Karpas-422 (cell line): ENCODE measurements around the gene HSPB3. TPM values are rescaled to one million over a fixed set of nuclear protein-coding genes. Genes with fewer than 3 reads are reported as not detected.

Experiments
- DNase-seq: peaks from one replicate; pipeline ENCODE4 v3.0.0-alpha.2; 2015
- H2AFZ ChIP-seq: fragments of 200-600 bp; sonication (generic); 2 replicates; pipeline ENCODE4 v1.6.1; 2014; ENCODE audit warnings: antibody characterized with exemption, low read length, mixed read lengths
- H3K27ac ChIP-seq: fragments of 200-600 bp; sonication (generic); 2 replicates; pipeline ENCODE4 v1.5.1; 2014; ENCODE audit warnings: mild to moderate bottlenecking, low read length, moderate library complexity
- H3K27me3 ChIP-seq: fragments of 200-600 bp; sonication (generic); 2 replicates; pipeline ENCODE4 v1.6.1; 2014; ENCODE audit warnings: low read length, mixed read lengths
- H3K36me3 ChIP-seq: fragments of 200-600 bp; sonication (generic); 2 replicates; pipeline ENCODE4 v1.6.1; 2014; ENCODE audit warnings: low read length, mixed read lengths; ENCODE audit not compliant: insufficient read depth
- H3K4me1 ChIP-seq: fragments of 200-600 bp; sonication (generic); 2 replicates; pipeline ENCODE4 v1.6.1; 2014; ENCODE audit warnings: mild to moderate bottlenecking, low read length, mixed read lengths
- H3K4me2 ChIP-seq: fragments of 200-600 bp; sonication (generic); 2 replicates; pipeline ENCODE4 v1.6.1; 2014; ENCODE audit warnings: low read length, low read depth, mild to moderate bottlenecking; ENCODE audit not compliant: poor library complexity, severe bottlenecking
- H3K4me3 ChIP-seq: fragments of 200-600 bp; sonication (generic); 2 replicates; pipeline ENCODE4 v1.5.1; 2014; ENCODE audit warnings: mild to moderate bottlenecking, antibody characterized with exemption, low read length, mixed read lengths
- H3K79me2 ChIP-seq: fragments of 200-600 bp; sonication (generic); 2 replicates; pipeline ENCODE4 v1.6.1; 2014; ENCODE audit warnings: mild to moderate bottlenecking, low read length, mixed read lengths
- H3K9ac ChIP-seq: fragments of 200-600 bp; sonication (generic); 2 replicates; pipeline ENCODE4 v1.6.0; 2014; ENCODE audit warnings: low read length
- H3K9me2 ChIP-seq: fragments of 200-600 bp; sonication (generic), shearing (Covaris generic); replicated peaks from 2 replicates; pipeline ENCODE4 v1.6.0; 2014; ENCODE audit warnings: mild to moderate bottlenecking, low read length, moderate library complexity; ENCODE audit not compliant: insufficient read depth
- H3K9me3 ChIP-seq: fragments of 300-700, 200-600 bp; sonication (generic); 2 replicates; pipeline ENCODE4 v1.6.1; 2014; ENCODE audit warnings: low read length, mixed read lengths
- H4K20me1 ChIP-seq: fragments of 200-600 bp; sonication (generic); 2 replicates; pipeline ENCODE4 v1.6.1; 2014; ENCODE audit warnings: mild to moderate bottlenecking, antibody characterized with exemption, low read length, low read depth; ENCODE audit not compliant: insufficient read depth
- total RNA-seq: library from RNA; depleted of rRNA; stranded (reverse); fragments of >200 nt; shearing (Covaris generic); gene quantifications from 2 replicates; pipeline ENCODE4 v1.2.3, GENCODE V29; 2014; ENCODE audit warnings: low replicate concordance

The HSPB3 gene
- total RNA-seq, 1 experiment from 2014 or later, result not detected

DNA sequence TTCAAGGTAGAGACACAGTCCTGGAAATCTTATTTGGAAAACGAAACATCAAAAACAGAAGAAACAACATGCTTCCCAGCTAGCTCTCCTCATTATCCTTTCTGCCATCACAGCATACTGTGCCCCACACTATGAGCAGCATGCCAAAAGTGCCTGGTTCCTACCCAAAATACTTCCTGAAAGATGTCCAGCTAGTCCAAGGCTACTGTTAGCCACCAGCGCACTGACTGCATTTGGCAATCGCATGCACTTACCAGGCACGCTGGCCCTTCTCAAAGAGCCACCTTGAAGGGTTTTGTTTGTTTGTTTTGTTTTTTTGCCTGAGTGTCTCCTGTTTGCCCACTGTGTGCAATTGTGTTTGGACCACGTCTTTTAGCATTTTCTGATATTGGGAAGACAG is 6.8 kb downstream of the HSPB3 start:
- H4K20me1 ChIP-seq, result no peaks in the 10 kb centered on the region
- no peaks in the 10 kb centered on the region for H3K9me3 ChIP-seq
- H3K36me3 ChIP-seq, result no peaks in the 10 kb centered on the region
- no peak overlapping the region for H3K27ac ChIP-seq
- H3K4me2 ChIP-seq, result no peak overlapping the region
- no peaks in the 10 kb centered on the region for H3K4me1 ChIP-seq
- no peak overlapping the region for H2AFZ ChIP-seq
- H3K9me2 ChIP-seq, result no peaks in the 10 kb centered on the region
- no peaks in the 10 kb centered on the region for H3K27me3 ChIP-seq
- H3K79me2 ChIP-seq, result no peaks in the 10 kb centered on the region
- no peak for DNase-seq
- no peak overlapping the region for H3K9ac ChIP-seq
- no peak overlapping the region for H3K4me3 ChIP-seq

DNA sequence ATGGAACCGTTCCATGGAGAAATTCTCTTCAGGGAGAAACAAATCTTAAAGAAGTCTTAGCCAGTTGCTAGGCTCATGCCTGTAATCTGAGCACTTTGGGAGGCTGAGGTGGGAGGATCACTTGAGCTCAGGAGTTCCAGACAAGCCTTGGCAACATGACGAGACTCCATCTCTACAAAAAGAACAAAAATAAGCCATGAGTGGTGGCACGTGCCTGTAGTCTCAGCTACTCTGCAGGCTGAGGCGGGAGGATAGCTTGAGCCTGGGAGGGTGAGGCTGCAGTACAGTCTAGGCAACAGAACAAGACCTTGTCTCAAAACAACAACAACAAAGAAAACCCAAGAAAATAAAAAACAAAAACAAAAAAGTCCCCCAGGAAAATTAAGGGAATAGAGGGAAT is 8.2 kb downstream of the HSPB3 start:
- no peaks in the 10 kb centered on the region for H3K9me3 ChIP-seq
- no peak for DNase-seq
- no peak overlapping the region for H2AFZ ChIP-seq

DNA sequence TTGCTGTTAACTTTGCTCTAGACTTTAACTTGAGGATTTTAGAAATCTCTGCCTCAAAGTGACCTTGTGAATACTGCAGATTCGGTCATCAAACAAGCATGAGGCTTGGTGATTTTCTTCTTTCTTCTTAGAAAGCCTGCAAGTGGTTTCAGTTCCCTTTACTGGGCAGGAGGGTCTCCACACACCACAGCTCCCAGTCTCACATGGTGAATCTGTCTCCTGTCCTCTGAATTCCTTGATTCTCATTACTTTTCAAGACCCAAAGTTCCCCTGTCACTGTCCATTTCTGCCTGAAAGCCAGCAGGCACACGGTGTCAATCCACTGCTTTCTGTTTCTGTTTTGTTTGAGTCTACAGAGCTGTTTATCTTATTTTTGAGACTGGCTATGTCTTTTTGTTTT is 14.1 kb downstream of the HSPB3 start:
- no peaks in the 10 kb centered on the region for H3K4me1 ChIP-seq
- H4K20me1 ChIP-seq, result no peaks in the 10 kb centered on the region
- no peak for DNase-seq
- no peak overlapping the region for H3K27ac ChIP-seq
- no peaks in the 10 kb centered on the region for H3K36me3 ChIP-seq
- H3K4me3 ChIP-seq, result no peak overlapping the region
- no peak overlapping the region for H2AFZ ChIP-seq
- no peaks in the 10 kb centered on the region for H3K27me3 ChIP-seq
- no peaks in the 10 kb centered on the region for H3K9me2 ChIP-seq
- H3K9me3 ChIP-seq, result no peaks in the 10 kb centered on the region
- H3K4me2 ChIP-seq, result no peak overlapping the region
- no peaks in the 10 kb centered on the region for H3K79me2 ChIP-seq
- no peak overlapping the region for H3K9ac ChIP-seq

More for the DNA sequence above, 8.2 kb downstream of the HSPB3 start:
- no peaks in the 10 kb centered on the region for H3K79me2 ChIP-seq
- no peaks in the 10 kb centered on the region for H3K4me1 ChIP-seq
- H4K20me1 ChIP-seq, result no peaks in the 10 kb centered on the region
- no peaks in the 10 kb centered on the region for H3K36me3 ChIP-seq
- H3K4me3 ChIP-seq, result no peak overlapping the region
- H3K27ac ChIP-seq, result no peak overlapping the region
- no peaks in the 10 kb centered on the region for H3K9me2 ChIP-seq
- H3K9ac ChIP-seq, result no peak overlapping the region
- H3K4me2 ChIP-seq, result no peak overlapping the region
- no peaks in the 10 kb centered on the region for H3K27me3 ChIP-seq

DNA sequence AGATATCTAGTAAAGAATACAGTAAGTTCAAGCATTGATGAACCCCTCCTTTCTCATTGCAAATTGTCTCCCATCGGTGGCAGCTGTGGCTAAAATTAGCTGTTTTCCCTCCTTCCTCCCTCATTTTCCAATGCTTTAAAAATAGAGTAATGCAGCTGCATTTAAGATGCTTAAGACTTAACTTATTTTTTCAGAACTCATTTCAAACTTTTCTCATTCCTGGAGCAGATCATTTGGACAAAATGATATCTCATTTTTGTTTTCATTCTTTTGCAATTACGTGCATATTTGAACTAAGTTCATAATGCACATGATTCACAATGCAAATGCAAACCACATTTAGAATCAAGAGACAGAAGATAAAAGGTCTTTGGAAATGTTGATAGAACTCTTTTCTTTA is 14.6 kb downstream of the HSPB3 start:
- Histone ChIP-seq H3K9ac (no peak overlapping the region), H3K27me3 (no peaks in the 10 kb centered on the region), H3K36me3 (no peaks in the 10 kb centered on the region), H3K9me3 (no peaks in the 10 kb centered on the region), H3K4me1 (no peaks in the 10 kb centered on the region), H3K4me3 (no peak overlapping the region), H3K4me2 (no peak overlapping the region), H2AFZ (no peak overlapping the region), H3K79me2 (no peaks in the 10 kb centered on the region), H3K9me2 (no peaks in the 10 kb centered on the region), H4K20me1 (no peaks in the 10 kb centered on the region), H3K27ac (no peak overlapping the region)
- no peak for DNase-seq

DNA sequence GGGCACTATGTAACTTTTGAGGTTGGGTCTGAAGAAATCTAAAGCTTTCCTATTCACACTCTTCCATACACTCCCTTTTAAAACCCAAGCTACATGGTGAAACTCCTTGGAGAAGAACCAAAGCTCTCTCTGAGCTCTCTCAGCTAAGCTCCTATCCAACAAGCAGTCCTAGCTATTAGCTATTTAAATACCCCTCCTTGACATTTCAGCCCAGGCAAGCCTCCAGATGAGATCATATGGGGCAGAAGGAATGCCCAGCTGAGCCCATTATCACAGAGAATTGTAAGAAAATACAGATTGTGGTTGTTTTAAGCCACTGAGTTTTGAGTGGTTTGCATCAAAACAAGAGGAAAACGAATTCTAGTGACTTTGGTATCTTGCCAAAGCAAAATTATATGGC is 15.2 kb downstream of the HSPB3 start:
- DNase-seq, result no peak

DNA sequence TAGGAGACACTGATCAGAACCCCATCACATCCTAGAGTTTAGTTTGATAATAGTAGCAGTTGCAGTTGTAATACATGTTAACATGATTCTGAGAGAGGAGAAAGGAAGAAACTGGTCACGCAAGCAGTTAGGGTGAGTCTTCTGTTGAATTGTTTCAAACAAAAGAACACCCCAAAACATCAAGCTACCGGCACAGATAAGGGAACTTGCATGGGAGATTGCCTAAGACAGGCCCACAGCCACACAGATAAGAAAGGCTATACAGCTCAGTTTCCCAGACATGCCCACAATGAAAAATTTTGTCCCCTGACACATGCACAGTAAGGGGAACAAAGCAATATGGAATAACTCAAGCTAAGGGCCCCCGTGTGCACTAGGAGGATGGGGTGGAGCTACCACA is 15.9 kb downstream of the HSPB3 start:
- no peak overlapping the region for H3K27ac ChIP-seq
- no peak overlapping the region for H3K9ac ChIP-seq
- H3K9me3 ChIP-seq, result no peaks in the 10 kb centered on the region
- no peak overlapping the region for H2AFZ ChIP-seq
- no peaks in the 10 kb centered on the region for H3K36me3 ChIP-seq
- H3K4me2 ChIP-seq, result no peak overlapping the region
- no peaks in the 10 kb centered on the region for H3K4me1 ChIP-seq
- no peaks in the 10 kb centered on the region for H3K9me2 ChIP-seq
- H4K20me1 ChIP-seq, result no peaks in the 10 kb centered on the region
- H3K27me3 ChIP-seq, result no peaks in the 10 kb centered on the region
- no peak overlapping the region for H3K4me3 ChIP-seq
- H3K79me2 ChIP-seq, result no peaks in the 10 kb centered on the region
- DNase-seq, result no peak

More for the DNA sequence above, 15.2 kb downstream of the HSPB3 start:
- no peaks in the 10 kb centered on the region for H3K27me3 ChIP-seq
- H3K36me3 ChIP-seq, result no peaks in the 10 kb centered on the region
- H3K9ac ChIP-seq, result no peak overlapping the region
- H4K20me1 ChIP-seq, result no peaks in the 10 kb centered on the region
- H3K4me3 ChIP-seq, result no peak overlapping the region
- H3K9me3 ChIP-seq, result no peaks in the 10 kb centered on the region
- no peak overlapping the region for H2AFZ ChIP-seq
- no peaks in the 10 kb centered on the region for H3K79me2 ChIP-seq
- no peaks in the 10 kb centered on the region for H3K4me1 ChIP-seq
- no peak overlapping the region for H3K4me2 ChIP-seq
- H3K27ac ChIP-seq, result no peak overlapping the region
- no peaks in the 10 kb centered on the region for H3K9me2 ChIP-seq

DNA sequence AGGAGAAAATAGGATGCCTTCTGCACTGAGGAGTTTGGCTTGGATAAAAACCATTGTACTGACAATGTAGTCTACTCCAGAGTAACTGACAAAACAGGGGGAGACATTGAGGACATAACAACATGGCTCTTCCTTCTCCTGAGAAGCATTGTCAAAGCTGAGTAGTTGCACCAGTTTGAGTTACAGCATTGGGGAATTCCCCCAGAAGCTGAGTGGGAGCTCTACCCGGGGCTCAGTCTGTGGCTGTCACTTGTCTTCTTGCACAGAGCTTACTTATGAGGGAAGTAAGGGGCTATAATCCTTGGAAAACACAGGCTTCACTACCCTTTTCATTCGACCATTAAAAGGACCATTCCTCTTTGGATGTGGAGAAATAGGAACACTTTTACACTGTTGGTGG is 21.2 kb downstream of the HSPB3 start:
- DNase-seq, result no peak
- H3K27ac ChIP-seq, result no peak overlapping the region
- H3K79me2 ChIP-seq, result no peaks in the 10 kb centered on the region
- no peaks in the 10 kb centered on the region for H3K4me1 ChIP-seq
- no peak overlapping the region for H2AFZ ChIP-seq
- no peaks in the 10 kb centered on the region for H3K27me3 ChIP-seq
- H3K36me3 ChIP-seq, result no peaks in the 10 kb centered on the region
- H3K9me2 ChIP-seq, result no peaks in the 10 kb centered on the region
- H3K9me3 ChIP-seq, result no peaks in the 10 kb centered on the region
- no peak overlapping the region for H3K4me3 ChIP-seq
- H4K20me1 ChIP-seq, result no peaks in the 10 kb centered on the region
- H3K9ac ChIP-seq, result no peak overlapping the region
- no peak overlapping the region for H3K4me2 ChIP-seq

DNA sequence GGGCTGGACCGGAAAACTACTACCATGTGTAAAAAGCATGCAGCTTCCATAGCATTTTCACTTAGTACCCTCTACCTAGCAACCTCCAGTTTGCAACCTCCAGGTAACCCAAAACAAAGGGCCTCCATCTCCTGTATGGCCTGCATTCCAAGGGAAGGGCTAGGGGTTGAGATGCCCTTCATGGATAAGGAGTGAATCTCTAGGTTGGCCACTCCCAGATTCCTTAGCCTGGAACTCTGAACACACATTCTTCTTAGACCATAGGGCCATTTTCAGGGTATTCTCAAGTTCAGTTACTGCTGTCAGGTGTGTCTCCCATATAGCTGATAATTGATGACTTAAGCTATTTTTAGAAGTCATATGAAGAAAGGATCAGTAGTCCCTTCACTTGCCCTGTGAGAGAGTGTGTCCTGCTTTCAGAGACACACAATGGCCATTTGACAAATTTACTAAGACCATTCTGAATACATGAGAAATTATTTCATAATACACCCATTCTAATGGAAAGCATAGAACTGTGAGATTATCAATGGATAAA is 22.5 kb downstream of the HSPB3 start:
- Histone ChIP-seq H3K9ac (no peak overlapping the region), H3K27ac (no peak overlapping the region), H3K4me2 (no peak overlapping the region), H2AFZ (no peak overlapping the region), H3K27me3 (no peaks in the 10 kb centered on the region), H3K9me2 (no peaks in the 10 kb centered on the region), H3K79me2 (no peaks in the 10 kb centered on the region), H3K9me3 (no peaks in the 10 kb centered on the region), H4K20me1 (no peaks in the 10 kb centered on the region), H3K36me3 (no peaks in the 10 kb centered on the region), H3K4me3 (no peak overlapping the region), H3K4me1 (no peaks in the 10 kb centered on the region)
- no peak for DNase-seq

DNA sequence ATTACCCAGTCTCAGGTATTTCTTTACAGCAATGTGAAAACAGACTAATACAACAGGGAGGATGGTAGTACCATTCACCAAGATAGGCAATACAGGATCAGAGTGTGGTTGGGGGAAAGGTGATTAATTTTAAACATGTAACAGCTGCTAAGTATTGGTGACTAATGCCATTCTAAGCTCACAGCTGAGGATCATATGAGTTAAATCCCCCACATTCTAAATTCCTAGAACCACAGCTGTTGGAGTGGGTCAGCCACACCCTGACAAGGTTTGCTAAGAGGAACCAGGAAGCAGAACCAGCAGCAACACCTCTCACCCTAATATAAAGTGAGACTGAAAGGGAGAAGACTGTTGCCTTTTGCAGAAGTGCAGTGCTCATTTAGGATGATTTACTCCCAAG is 24.8 kb downstream of the HSPB3 start:
- Histone ChIP-seq H3K27ac (no peak overlapping the region), H3K4me2 (no peak overlapping the region), H2AFZ (no peak overlapping the region), H3K9ac (no peak overlapping the region), H3K4me1 (no peaks in the 10 kb centered on the region), H3K27me3 (no peaks in the 10 kb centered on the region), H4K20me1 (no peaks in the 10 kb centered on the region), H3K79me2 (no peaks in the 10 kb centered on the region), H3K36me3 (no peaks in the 10 kb centered on the region), H3K9me2 (no peaks in the 10 kb centered on the region), H3K4me3 (no peak overlapping the region), H3K9me3 (no peaks in the 10 kb centered on the region)
- no peak for DNase-seq
